CD4-positive, alpha-beta T cell treated with Interferon gamma for 1 hour (primary cell): ENCODE data around the gene MACROH2A1.

Source experiments
- DNase-seq: peaks from one replicate; pipeline ENCODE4 v3.0.0-alpha.2; 2020

MACROH2A1 gene

DNA sequence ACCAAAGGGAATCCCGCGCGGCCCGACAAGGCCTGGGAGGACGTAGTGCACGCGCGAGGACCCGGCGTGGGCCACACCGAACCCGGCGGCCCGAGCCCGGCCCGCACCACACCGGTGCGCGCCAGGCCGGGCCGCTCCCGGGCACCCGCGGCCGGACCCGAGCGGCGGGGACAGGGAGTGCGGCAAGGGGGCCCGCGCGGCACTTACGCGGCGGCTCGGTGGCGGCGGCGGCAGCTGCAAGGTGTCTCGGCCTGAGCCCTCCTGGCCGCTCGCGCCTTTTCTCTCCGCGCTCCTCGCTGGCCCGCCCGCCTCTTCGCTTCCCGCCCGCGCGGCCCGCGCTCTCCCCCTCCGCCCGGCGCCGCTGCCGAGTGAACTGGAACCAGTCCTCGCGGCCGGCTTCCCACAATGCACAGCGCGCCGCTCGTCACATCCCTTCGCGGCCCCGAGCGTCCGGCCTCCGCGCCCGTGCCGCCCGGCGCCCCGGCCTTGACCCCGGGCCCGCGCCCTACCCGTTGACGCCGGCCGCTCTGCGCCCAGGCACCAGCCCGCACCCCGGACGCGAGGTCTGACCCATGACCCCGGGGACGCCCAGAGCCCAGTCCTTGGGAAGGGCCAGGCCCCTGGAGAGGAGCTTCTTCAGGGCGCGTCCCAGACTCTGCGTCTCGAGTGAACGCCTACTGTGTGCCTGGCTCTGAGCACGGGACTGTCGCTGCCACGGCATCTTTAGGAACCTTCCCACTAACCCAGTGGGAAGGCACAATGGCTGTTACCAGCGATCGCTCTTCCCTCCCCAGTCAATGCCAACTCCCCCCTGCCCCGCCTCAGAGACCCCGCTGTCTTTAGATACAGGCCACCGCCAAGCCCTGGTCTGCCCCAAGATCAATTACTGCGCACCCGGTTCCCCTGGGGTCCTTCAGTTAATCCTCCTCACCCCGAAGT is at the start of gene MACROH2A1:
TSS of gene MACROH2A1 (minus strand) at position 377 of the 939 bp plus-strand sequence. CDS start 10,138 bp downstream, outside the sequence.
- peak; percentile 82 for DNase-seq

DNA sequence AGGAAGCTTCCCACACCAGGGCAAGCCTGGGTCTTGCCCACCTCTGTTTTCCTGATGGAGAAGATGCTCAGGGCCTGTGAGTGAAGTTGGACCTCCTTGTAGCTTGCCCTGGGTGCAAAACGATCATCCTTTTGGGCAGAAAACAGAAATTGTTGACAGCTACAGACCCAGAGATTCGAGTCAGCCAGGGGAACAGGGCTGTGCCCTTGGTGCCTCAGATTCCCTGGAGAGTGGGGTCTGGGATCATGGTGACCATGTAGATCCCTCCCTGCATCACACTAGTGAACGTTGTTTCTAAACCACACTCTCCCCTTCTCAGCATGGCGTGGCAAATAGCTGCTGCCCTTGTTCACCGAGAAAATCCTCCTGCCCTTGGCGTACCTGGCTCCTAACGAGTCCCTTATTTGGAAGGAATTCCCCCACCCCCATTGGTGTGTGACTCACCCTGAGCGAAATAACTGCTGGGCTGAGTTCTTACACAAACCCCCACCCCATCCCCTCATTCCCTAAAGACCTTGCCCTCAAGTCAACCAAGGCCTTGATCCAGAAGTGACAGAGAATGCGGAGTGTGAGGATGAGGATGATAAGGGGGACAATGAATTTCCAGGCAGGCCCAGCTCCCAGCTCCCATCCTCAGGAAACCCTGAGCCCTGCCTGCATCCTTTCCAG is 49.2 kb upstream of the MACROH2A1 start:
- DNase-seq: no peak

DNA sequence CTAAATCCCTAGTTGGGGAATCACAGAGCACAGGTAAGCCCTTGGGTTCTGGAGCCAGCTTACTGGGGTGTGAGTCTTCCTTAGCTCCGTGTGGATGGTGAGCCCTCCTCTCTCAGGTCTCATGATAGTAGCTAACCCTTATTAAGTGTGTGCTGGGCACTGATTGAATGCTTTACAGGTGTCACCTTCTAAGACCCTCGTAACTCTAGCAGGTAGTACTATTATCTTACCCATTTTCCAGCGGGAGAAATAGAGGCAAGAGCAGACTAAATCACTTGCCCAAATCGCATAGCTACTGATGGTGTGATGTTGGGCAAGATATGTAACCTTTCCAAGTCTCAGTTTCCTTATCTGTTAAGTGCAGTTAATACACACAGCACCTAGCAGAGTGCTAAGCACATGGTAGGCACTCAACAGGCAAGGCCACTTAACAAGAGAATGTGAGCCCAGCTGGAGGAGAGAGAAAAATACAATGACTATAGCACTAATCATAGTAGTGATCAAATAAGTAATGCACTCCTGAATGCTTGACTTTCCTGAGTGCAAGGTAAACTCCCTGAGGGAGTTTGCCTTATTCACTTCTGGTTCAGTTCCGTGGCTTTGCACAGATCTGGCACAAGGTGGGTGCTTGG is 48.4 kb upstream of the MACROH2A1 start, which contains the start of gene DCANP1:
TSS of gene DCANP1 (minus strand) at position 51 of the 632 bp plus-strand sequence. CDS start 240 bp downstream, outside the sequence.
- DNase-seq: no peak

DNA sequence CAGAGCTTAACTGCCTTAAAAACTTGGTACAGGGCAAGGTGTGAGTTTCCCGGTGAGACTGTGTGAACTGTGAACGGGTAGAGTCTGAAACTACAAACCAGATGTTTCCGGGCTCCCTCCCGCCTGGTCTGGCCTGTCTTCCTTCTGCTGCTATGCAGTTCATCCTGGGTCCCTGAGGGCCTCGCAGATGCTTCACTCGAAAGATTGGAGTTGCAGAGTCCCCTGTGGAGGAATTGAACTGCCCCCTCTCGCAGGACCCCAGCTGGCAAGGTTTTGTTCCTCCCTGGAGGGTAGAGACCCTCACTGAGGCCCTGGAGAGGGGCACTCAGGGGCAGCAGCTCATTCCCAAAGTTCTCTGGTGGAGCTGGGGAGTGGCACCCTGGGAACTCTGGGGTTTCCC is 47.6 kb upstream of the MACROH2A1 start:
- DNase-seq: no peak

DNA sequence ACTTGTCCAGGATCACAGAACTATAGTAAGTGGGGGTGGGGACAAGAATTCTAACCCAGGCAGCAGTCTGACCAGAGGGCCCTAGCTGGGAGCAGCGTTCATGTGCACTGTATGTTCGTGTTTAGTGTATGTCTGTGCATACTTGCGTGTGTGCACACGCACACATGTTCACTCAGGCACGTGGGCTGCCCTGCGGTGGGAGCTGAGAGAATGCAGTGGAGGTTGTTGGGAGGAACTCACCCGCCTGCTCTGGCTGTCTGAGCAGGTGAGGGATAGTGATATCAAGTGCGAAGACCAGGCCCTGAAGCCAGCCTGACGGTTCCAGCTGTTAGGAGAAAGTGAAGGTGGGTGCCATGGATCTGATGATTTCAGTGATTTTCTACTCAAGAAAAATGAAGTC is 47.2 kb upstream of the MACROH2A1 start:
- DNase-seq: no peak

DNA sequence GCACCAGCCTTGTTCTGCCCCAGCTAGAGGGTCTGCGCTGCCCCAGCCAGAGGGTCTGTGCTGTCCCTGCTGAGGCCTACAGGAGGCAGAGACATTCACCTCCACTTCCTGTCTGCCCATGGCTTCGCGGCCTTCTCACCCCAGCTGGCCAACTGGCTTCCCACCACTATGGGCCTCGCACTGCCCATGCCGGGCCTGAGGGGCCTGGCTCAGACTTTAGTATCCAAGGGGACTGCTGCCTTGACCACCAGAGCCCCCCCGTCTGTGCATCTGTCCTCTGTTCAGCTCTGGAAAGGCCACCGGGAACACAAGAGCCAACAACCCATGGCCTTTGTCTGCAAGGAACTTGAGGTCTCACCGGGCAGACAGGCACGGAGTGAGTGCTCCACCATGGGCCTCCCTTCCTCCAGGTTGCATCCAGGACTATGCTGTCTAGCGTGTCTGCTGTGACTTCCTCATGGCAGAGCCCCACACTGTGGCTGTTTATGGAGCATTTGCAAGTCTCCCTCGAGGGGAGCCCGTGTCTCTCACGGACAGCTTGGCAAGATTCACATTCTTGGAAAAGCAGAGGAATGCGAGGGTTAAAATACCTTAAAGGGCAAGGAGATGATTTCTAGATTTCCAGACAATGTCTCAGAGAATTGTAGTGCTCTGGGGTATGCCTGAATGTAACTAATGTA is 46.4 kb upstream of the MACROH2A1 start:
- no peak for DNase-seq

DNA sequence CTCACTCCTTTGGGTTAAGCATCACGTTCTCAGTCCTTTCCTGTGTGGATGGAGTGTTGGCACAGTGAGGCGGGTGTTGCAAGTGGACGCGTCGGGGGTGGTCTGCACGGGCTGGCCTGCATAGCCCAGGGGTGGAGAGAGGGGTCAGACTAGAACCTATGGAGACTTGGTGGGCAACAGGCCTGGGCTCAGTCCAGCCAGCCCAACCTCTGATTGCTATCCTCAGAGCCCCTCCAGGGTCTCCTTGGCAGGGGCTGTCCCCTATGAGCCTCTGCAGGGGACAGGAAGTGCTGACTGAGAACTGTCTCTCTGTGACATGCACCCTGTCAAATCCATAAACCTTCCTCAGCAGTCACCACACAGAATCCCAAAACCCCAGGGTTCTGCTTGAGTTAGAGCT is 45.9 kb upstream of the MACROH2A1 start:
- no peak for DNase-seq

DNA sequence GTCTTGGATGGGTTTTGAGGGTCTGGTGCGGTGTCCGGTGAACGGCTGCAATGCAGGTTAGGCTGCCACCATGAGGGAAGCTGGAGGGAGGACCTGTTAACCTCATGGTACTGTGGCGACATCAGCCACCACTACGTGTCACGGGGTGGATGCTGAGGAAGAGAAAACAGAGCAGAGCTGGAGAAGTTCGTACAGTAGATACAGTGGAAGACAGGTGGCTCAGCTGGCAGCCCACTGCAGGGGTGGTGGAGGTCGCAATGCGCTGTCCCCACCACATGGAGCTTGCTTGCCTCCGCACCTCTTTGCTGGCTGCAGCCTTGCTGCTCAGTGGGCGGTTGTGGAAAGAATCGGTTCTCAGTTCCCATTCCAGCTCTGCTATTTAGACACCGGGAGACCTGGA is 45.3 kb upstream of the MACROH2A1 start:
- no peak for DNase-seq

DNA sequence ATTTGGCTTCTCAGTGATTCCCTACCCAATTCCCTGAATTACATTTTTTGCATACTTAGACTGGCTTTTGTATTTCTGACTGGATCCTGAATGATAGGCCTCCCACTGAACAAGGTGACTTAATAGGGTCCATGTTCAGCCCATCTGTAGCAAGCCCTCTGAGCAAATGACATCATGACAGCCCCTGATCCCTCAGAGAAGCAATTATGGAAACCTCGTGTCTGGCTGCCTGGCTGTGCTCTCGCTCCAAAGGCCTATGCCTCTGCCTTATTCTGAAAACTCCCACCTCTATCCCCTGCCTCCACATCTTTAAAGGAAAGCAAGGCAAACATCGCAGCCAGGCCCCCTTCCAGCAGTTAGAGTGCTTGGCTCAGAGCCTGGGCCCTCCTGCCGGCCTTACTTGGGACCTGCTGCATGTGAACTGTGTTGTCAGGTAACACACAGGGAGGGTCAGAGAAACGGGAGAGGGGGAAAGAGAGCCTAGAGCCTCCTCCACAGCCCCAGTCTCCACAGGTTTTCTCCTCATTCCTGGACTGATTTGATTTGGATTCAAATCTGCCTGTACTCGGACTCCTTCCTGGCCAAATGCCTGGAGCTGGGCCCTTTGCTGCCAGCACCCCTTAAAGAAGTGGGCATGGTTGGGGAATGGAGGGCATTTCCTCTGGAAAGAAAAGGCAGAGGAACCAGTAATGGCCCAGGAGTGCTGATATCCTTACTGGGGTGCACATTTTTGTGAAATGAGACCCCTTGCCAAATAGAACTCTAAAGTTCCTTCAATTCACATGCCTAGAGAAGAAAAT is 44.3 kb upstream of the MACROH2A1 start:
- no peak for DNase-seq

DNA sequence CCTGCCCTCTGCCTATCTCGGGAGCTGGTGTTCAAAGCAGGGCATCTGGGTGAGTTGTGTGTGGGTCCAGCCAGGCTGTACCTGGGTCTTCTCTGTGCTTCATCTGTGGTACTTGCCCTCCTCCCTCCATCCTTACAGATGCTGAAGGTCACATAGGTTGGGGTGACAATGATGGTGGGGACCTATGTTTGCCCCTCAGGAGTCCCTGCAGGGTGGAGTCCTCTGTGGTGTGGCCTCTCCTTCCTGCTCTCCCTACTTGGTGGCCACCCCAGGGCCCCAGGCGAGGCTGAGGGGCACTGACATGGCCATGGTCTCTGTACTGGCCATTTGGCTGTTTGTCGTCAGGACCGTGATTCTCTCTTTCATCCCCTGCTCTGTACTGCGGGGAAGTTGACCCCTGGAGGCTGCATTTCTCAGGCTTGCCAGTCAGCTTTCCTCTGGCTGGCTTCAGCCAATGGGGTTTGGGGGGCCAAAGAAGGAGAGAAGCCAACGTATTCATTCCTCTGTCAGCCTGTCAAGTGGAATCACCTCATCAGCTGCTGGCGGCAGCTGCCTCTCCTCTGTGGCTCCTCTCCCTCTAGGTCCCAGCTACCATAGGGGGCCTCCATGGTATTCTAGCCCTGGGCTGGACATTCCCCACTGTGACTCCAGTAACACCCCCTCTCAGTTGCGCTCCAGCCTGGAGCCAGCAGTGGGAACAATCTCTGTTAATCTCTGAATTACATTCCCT is 43.6 kb upstream of the MACROH2A1 start:
- DNase-seq: no peak

DNA sequence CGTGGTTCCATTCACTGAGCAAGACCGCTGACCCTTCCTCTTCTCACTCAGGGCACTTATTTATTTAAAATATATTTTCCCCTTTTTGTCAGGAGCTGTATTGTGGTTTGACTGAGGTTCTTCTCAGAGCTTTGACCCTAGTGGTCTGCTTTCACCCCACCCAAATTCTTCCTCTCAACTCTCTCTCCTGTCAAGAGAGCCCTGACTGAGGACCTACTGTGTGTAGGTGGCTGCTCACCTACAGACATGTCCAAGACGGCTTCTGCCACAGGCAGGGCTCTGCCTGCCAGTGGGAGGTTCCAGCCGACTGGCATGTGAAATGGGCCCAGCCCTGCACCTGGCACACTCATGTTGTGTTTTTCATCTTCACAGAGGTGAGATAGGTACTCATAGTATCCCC is 42.9 kb upstream of the MACROH2A1 start:
- DNase-seq: no peak

DNA sequence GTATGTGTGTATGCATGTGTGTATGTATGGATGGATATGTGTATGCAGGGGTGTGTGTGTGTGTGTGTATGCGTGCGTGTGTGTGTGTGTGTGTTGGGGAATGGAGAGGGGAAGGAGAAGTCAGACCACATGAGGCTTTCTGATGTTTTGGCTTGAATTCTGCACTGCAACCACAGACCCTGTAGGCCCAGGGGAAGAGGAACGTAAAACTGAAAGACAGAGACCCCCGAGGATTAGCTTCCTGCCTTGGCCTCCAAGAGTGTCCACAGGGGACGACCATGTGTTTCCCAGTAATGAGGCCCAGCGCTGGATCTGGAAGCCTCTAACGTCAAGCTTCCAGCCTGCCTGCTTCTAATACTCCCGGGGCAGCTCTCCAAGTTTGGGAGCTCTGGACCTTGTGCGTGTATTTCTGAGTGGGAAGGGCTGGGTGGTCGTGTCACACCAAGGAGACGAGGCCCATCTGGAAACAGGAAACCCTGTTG is 42.4 kb upstream of the MACROH2A1 start:
- DNase-seq: no peak

DNA sequence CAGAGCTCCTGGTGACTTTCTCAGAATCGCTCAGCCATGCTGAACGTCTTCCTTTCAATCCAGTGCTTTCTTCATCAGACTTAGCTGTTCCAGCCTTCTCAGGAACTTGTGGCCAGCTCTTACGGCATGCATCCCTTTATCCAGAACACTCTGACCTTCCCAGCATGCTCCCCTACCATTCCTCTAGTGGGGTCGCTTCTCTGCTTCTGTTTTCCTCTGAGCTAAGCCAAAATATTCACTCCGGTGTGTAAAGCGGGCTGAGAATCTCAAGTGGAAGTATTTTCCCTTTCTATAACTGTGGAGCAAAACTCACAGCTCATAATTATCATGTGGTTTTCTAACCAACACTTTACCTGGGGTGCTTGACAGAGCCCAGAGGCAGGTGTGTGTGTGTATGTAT is 41.9 kb upstream of the MACROH2A1 start:
- no peak for DNase-seq

DNA sequence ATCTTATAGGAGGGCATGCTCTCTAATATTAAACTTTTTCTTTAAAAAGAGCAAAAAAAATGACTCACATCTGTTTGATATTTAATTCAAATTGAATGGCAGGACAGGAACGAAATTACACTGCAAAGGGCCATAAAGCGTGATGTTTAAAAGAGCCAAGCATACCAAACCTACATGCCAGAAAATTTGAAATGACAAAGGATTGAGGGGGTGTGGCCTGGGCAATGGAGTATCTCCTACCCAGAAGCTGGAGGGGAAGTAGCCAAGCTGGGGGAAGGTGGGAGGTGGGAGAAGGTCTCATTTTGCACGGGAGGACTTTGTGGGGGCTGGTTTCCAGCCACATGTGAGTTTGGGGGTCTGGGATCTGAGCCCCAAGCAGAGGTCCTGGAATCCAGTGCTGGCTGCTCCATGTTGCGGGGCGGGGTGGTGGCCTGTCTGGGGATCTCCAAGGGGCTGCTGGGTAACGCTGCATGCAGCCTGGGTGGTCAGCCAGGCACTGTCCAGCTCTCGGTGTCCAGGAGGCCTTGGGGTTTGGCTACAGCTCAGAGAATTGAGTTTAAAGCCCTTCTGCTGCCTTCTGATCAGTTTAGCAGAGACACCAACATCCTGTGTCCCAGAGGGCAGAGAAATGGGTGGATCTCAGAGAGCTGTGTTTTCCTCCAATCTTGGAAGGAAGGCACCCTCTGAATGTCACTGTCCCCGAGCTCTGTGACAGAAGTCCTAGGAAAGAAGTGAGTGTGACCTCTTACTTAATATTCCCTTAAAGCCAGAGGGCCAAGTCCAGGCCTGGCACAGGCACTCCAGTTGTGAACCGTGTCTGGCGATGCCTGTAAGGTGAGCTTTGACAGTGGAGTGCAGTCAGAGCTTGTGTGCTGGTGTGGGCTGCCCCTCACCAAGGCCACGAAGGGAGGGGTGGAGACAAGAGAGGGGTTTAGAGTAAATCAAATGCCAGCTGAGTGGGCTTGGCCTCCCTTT is 40.5 kb upstream of the MACROH2A1 start:
- no peak for DNase-seq

DNA sequence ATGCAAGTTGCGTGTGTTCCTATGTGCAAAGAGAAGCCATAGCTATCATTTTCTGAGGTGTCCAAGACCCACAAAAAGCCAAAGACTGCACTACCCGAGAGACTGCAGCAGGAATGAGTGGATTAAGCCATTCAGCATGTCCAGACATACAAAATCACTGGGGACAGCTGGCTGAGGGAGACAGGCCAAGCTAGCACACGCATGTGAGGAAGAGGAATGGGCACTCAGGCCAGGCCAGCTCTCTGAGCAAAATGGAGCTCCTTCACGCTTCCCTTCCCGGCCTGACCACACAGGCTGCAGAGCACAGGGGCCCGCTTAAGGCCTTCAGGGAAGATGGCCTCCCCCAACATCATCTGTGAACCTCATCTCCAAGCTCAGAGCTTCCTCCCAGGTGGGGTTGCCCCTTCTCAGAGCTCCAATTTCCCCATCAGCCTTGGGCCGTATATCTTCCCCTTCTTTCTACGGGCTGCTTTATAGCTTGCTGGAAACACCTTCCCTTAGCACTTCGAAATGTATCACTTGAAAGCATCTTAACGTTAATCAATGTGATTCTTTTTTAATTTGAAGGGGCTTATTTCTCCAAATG is 39.7 kb upstream of the MACROH2A1 start:
- no peak for DNase-seq

DNA sequence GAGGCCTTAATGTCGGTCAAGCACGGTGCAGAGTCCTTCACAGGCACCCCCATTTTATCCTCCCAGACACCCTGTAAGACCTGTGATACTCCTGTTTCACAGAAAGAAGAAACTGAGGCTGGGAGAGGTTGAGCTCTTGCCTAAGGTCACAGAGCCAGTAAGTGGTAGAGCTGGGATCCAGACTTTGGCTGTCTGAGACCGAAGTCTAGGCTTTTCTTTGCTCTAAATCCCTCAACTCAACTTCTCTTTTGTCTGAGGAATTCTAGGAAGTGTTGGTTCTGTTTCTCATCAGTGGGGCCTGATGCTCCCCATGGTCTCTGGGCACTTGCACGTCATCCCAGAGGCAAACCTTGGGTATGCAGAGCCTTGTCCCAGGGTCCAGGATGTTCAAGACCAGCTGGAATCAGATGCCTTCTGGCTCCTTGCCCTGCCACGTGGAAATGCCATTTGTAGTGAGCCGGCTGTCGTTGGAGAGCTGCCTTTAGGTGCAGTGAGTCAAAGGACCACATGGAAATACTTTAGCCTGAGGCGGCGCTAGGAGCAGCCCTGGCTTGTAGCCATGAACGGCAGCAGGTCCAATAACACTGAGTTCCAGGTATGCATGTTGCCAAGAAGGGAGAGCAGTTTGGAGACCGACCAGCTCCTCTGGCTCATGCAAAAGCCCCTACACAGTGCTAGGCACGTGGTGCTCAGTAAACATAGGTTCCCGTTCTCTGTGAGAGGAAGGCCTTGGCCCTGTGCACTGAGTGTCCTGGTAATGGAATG is 38.9 kb upstream of the MACROH2A1 start:
- DNase-seq: peak; percentile 28

DNA sequence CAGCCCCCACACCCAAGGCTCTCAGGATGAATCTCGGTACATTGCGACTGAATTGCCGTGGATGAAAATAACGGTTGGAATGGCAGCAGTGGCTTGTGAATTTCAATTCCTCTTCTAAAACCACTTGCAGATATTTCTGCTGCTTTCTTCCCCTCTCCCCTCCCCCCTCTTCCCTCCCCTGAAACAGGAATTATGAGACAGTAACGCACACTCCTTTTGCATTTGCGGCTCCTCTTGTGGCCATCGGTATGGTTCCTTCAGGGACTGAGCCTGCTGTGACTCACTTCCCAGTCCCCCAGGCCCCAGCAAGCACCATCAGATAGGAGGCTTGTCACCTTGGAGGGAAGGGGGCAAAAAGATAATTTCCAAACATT is 38.4 kb upstream of the MACROH2A1 start:
- peak; percentile 61 for DNase-seq

DNA sequence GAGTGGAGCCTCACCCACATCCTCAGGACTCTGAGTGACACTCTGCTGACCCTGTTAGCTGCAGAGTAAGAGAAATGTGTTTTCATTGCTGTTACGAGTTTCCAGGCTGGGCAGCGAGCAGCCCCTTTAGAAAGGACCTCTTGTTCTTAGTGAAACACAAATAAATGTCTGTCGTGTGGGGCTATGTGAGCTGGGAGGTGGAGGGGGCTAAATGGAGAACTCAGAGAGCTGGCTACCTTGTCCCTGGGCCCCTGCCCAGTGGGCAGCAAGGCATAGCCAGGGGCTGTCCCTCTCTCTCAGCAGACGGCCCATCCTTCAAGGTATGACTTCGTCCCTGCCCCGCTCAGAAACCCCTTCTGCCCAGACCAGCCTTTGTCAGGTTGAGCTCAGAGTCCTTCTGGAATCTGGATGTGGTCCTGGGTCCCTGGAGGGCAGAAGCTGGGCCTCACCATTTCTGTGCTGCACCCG is 38.0 kb upstream of the MACROH2A1 start:
- no peak for DNase-seq
